ENCODE results near the gene LCNL1.

The LCNL1 gene

GRCh38 chr9:136960212-136960937, 22.4 kb upstream of the LCNL1 start:
- DNase-seq = no peak

DNA sequence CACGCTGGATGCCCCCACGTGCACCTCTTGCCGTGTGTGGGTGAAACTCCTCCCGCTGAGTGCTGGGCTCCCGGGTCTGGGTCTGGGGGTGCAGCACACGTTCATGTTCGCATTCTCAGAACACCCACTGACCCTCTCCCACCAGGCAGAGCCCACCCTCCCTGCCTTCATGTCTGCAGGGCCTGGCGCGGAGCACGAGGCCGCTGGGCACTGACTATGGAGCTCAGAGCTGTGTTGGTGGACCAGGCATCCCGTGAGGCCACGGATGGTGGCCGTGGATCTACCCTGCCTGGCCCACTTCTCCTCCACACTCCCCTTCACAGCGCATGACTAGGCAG, 21.9 kb upstream of the LCNL1 start:
- DNase-seq = no peak

GRCh38 chr9:136961279-136962065, 21.3 kb upstream of the LCNL1 start:
- DNase-seq = peak; percentile 17

DNA sequence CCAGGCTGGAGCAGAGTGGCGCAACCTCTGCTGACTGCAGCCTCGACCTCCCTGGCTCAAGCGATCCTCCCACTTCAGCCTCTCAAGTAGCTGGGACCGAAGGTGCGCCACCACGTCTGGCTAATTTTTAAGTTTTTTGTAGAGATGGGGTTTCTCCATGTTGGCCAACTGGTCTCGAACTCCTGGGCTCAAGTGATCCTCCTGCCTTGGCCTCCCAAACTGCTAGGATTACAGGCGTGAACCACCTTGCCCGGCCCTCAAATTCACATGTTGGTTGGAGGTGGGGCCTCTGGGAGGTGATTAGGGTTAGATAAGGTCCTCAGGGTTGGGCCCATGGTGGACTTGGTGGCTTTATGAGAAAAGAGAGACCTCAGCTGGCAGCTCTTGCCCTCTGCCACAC, 20.6 kb upstream of the LCNL1 start:
- no peak for DNase-seq

- no peak for DNase-seq
Measured at GRCh38 chr9:136962701-136963248, 20.0 kb upstream of the LCNL1 start.

- no peak for DNase-seq
Measured at GRCh38 chr9:136963341-136963740, 19.5 kb upstream of the LCNL1 start.

GRCh38 chr9:136963751-136964150, 19.0 kb upstream of the LCNL1 start:
- no peak for DNase-seq

DNA sequence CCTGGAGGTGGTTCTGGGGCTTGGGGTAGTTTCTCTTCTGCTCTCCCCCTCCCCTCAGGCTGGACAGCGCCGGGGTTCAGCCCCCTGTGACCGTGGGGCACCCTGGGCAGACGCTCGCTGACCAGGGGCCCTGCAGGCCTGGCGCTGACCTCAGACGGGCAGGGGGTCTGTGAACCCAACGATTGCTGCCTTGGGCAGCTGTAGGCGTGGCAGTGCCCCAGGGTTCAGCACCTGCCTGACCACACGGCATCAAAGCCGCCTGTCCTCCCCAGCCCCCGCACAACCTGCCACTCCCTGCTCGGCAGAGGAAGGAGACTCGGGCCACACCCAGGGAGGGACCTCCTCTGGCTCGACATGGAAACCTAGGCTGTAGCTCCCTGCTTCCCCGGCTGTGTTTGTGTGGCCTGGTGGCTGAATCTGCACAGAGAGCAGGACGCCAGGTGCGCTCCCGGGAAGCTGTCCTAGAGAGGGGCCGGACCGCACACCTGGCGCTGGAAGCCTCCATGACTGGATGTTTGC, 18.6 kb upstream of the LCNL1 start:
- DNase-seq = no peak

DNA sequence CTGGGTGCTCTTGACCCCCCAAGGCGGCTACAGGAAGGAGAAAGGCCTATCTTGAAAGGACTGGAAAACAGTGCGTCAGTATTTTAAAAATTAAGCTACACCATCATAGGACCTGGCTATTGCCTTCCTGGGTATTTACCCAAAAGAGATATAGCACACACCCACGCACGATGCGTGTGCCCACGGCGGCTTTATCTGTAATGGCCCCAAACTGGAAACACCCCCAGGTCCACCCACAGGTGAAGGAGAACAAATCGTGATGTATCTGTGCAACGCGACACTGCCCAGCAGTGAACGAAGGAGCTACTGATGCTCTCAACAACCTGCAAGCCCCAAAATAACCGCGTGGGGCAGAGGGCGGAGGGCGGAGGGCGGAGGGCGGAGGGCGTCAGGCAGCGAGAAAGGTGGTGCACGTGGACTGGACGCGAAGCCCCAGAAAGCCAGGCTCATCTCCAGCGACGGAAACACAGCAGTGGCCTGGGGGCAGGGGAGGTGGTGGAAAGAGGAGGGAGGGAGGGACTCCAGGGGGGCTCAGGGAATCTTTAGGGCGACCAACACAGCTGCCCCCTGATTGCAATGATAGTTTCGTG, 17.9 kb upstream of the LCNL1 start:
- DNase-seq = no peak

GRCh38 chr9:136965771-136966484, 16.9 kb upstream of the LCNL1 start:
- DNase-seq = no peak

DNA sequence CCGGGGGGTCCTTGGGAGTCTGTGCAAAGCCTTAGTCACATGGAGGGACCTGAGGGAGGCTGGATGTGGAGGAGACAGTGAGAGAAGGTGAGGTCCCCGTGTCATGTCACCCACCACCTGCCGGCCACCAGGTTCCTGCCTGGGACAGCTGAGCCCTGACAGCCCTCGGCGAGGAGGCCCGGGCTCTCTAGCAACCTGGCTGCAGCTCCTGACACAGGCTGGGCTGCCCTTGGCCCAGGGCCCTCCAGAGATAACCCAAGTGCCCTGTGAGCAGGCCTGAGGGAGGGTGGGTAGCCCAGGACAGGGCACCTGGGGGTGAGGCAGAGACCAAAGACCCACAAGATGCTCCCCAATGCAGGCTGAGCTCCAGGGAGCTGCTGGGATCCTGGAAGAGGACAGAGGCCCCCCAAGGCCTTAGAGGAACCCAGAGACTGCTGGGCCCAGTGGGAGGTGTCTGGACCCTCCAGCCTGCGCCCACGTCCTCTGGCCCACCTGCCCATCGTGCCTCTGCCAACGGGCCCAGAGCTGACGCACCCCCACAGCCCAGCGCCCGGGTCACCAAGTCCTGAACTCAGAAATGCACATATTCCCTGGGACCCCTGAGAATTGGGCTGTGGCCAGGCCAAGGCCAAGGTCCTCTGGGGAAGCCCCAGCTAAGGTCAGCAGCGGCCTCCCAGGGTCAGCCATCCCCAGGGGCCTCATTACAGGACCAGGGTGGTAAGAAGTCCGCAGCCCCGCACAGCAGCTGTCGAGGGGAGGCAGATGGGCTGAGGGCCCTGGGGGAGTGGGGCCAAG, 14.3 kb upstream of the LCNL1 start:
- no peak for DNase-seq

DNA sequence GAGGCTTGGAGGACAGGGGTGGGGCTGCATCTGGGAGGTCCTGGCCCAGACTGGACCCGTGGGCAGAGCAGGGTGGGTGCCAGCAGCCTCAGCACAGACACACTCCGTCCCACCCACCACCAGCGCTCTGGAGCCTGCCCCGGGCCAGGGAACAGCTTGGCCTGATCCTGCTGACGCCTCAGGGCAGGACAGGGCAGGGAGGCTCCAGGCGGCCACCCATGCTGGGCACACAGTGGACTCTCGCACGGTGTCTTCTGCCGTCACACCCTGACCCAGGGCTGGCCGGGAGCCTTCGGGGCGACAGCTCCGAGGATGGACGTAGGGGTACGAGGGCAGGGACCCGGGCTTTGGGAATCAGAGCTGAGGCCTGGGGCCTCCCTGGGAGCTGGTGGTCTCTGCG, 13.6 kb upstream of the LCNL1 start:
- no peak for DNase-seq

GRCh38 chr9:136969774-136970173, 13.0 kb upstream of the LCNL1 start:
- no peak for DNase-seq

DNA sequence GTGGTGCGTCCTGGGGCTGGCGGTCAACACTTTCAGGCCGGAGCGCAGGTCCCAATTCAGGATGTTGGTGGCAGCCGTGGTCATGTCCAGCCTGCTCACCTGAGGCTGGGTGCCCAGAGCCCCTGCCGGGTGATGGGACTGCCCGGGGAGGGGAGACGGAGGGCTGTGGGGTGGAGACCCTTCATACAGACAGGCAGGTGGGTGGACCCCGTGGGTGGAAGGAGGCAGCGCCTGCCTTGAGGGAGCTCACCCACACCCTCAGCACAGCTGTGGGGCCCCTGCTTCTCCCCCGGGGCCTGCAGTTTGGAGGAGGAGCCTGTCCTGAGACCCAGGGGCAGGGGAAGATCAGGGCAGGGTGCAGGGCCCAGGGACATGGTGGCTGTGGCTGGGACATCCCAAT, 12.4 kb upstream of the LCNL1 start:
- DNase-seq = no peak

- no peak for DNase-seq
Measured at GRCh38 chr9:136971746-136972145, 11.0 kb upstream of the LCNL1 start.

DNA sequence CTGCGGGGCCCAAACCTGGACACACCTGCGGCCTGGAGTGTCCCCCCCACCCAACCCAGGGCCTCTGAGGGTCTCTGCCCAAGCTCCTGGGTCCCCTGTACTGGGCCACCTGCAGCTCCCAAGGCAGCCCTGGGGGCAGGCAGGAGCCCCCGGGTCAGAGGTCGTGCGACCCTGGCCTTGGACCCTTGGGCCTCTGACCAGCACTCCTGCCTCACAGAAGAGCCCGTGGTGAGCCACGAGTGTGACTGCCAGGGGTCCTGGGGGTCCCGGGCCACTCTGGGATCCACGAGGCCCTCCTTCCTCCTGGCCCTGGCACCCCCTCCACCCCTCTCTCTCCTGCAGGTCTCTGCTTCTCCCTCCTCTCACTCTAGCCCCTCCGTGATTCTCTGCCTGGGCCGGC, 10.5 kb upstream of the LCNL1 start:
- no peak for DNase-seq

DNA sequence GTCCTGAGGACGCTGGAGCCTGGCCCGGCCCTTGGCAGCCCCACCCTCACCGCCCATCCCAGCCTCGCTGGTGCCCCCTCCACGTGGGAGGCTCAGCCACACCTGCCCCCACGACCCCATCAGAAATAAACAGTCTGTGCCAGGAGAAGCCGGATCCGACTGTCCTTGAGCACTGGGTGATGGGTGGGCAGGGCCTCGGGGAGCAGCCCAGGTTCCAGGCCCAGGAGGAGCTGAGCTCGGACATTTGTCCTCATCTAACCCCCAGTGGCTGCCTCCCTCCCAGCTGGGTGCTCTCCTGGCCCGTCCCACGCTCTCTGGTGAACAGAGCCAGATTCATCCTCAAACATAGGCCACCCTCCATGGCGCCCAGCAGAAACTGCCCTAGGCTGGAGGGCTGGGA, 10.1 kb upstream of the LCNL1 start:
- no peak for DNase-seq

- DNase-seq = no peak
Measured at GRCh38 chr9:136973618-136974617, 8.9 kb upstream of the LCNL1 start.

GRCh38 chr9:136974817-136975535, 7.8 kb upstream of the LCNL1 start:
- DNase-seq = no peak

GRCh38 chr9:136975644-136976043, 7.1 kb upstream of the LCNL1 start:
- DNase-seq = no peak

All from DMS 273 treated with DMSO at 0.1 percent for 48 hours (cell line).